Measurements from ENCODE around the gene OR2V1.
"Not testable (repeated sequence)": the region's sequence is repeated elsewhere in the genome, so short reads cannot be mapped to it uniquely, and the experiment has no call there.

Gene OR2V1

GRCh38 chr5:181160152-181160754, 29.3 kb upstream of the OR2V1 start:
- DNase-seq (ENCODE audit: low spot score): peak; percentile 77

GRCh38 chr5:181159286-181160151, 28.6 kb upstream of the OR2V1 start:
- peak; percentile 91 for DNase-seq (ENCODE audit: low spot score)

GRCh38 chr5:181158869-181159268, 27.9 kb upstream of the OR2V1 start:
- DNase-seq (ENCODE audit: low spot score): no peak

- DNase-seq (ENCODE audit: low spot score): no peak
These were observed 25.8 kb upstream of the OR2V1 start for GRCh38 chr5:181156758-181157157.

GRCh38 chr5:181153814-181154213, 22.8 kb upstream of the OR2V1 start:
- DNase-seq (ENCODE audit: low spot score): no peak

GRCh38 chr5:181152406-181152805, 21.4 kb upstream of the OR2V1 start:
- DNase-seq (ENCODE audit: low spot score): no peak

GRCh38 chr5:181151146-181151545, 20.2 kb upstream of the OR2V1 start:
- DNase-seq (ENCODE audit: low spot score): no peak

GRCh38 chr5:181149806-181150733, 19.1 kb upstream of the OR2V1 start:
- no peak for DNase-seq (ENCODE audit: low spot score)

- DNase-seq (ENCODE audit: low spot score): no peak
These were observed 18.4 kb upstream of the OR2V1 start for GRCh38 chr5:181149355-181149754.

- DNase-seq (ENCODE audit: low spot score): not testable (repeated sequence)
These were observed 16.1 kb upstream of the OR2V1 start, which contains the start of gene OR2V2 for GRCh38 chr5:181146927-181147636. Gene OR2V2, plus strand, starts transcription at chr5:181147586. Its CDS starts 7,357 bp downstream, at chr5:181154943.

- DNase-seq (ENCODE audit: low spot score): no peak
These were observed 14.2 kb upstream of the OR2V1 start for GRCh38 chr5:181145133-181145532.

- DNase-seq (ENCODE audit: low spot score): no peak
These were observed 11.1 kb upstream of the OR2V1 start for GRCh38 chr5:181142054-181142453.

- DNase-seq (ENCODE audit: low spot score): no peak
These were observed 9.8 kb upstream of the OR2V1 start for GRCh38 chr5:181140766-181141165.

GRCh38 chr5:181138258-181138657, 7.3 kb upstream of the OR2V1 start:
- DNase-seq (ENCODE audit: low spot score): peak; percentile 73

GRCh38 chr5:181136361-181136955, 5.5 kb upstream of the OR2V1 start:
- no peak for DNase-seq (ENCODE audit: low spot score)

GRCh38 chr5:181134259-181134658, 3.3 kb upstream of the OR2V1 start:
- DNase-seq (ENCODE audit: low spot score): peak; percentile 14

- DNase-seq (ENCODE audit: low spot score): peak; percentile 91
These were observed 2.8 kb upstream of the OR2V1 start for GRCh38 chr5:181133610-181134231.

GRCh38 chr5:181133083-181133482, 2.1 kb upstream of the OR2V1 start:
- DNase-seq (ENCODE audit: low spot score): no peak

GRCh38 chr5:181131514-181131913, 545 bp upstream of the OR2V1 start:
- DNase-seq (ENCODE audit: low spot score): no peak

GRCh38 chr5:181130081-181130480, 888 bp downstream of the OR2V1 start:
- not testable (repeated sequence) for DNase-seq (ENCODE audit: low spot score)

- DNase-seq (ENCODE audit: low spot score): no peak
These were observed 1.4 kb downstream of the OR2V1 start for GRCh38 chr5:181129601-181130000.

Measured in hematopoietic multipotent progenitor cell treated with erythropoietin and hydrocortisone succinate and interleukin-3 and kit ligand, for 15 days (in vitro differentiated cells).